Epithelial cell of proximal tubule (primary cell): ENCODE results near the gene PCDH18. TPM values are rescaled to one million over a fixed set of nuclear protein-coding genes. Genes with fewer than 3 reads are reported as not detected.

Experiments
- DNase-seq: peaks from one replicate; pipeline ENCODE4 v3.0.0-alpha.2; 2011; ENCODE audit warnings: low read depth
- H3K4me3 ChIP-seq: 2 replicates; pipeline ENCODE4 v1.5.1; 2011; ENCODE audit warnings: low read depth, mild to moderate bottlenecking, low read length
- CTCF ChIP-seq: conservative IDR thresholded peaks from 2 replicates; pipeline ENCODE4 v1.5.1; 2012; ENCODE audit warnings: low read depth, mild to moderate bottlenecking, low read length
- total RNA-seq: library from RNA; depleted of rRNA; stranded (reverse); fragments of >200 nt; gene quantifications from 2 replicates; pipeline ENCODE4 v1.2.3, GENCODE V29; 2015

The PCDH18 gene
- total RNA-seq, 1 donor from 2014 or later, result 0.29 TPM

GRCh38 chr4:137530176-137530575, 2.1 kb downstream of the PCDH18 start:
- no peak for DNase-seq
- TF ChIP-seq CTCF, result no peak
- no peak overlapping the region for H3K4me3 ChIP-seq

- H3K4me3 ChIP-seq, result no peak overlapping the region
- no peak for DNase-seq
- TF ChIP-seq CTCF, result no peak
Observed at GRCh38 chr4:137529432-137529831, 2.9 kb downstream of the PCDH18 start.

GRCh38 chr4:137528673-137529072, 3.6 kb downstream of the PCDH18 start:
- DNase-seq, result no peak
- no peak for TF ChIP-seq CTCF
- no peak overlapping the region for H3K4me3 ChIP-seq

- no peak overlapping the region for H3K4me3 ChIP-seq
- DNase-seq, result no peak
- no peak for TF ChIP-seq CTCF
Observed at GRCh38 chr4:137526681-137527080, 5.6 kb downstream of the PCDH18 start.

GRCh38 chr4:137524725-137525369, 7.4 kb downstream of the PCDH18 start:
- H3K4me3 ChIP-seq, result no peak overlapping the region
- DNase-seq, result no peak
- no peak for TF ChIP-seq CTCF

- no peak for TF ChIP-seq CTCF
- H3K4me3 ChIP-seq, result no peak overlapping the region
- no peak for DNase-seq
Observed at GRCh38 chr4:137523329-137523728, 9.0 kb downstream of the PCDH18 start.

GRCh38 chr4:137521053-137521452, 11.2 kb downstream of the PCDH18 start:
- no peak overlapping the region for H3K4me3 ChIP-seq
- no peak for TF ChIP-seq CTCF
- no peak for DNase-seq
